GM10266 (cell line): ENCODE data around the gene HSPB7.
"Not testable (repeated sequence)": the region's sequence is repeated elsewhere in the genome, so short reads cannot be mapped to it uniquely, and the experiment has no call there.

Experiments used
- DNase-seq: peaks from one replicate; pipeline ENCODE4 v3.0.0; 2012; ENCODE audit errors: extremely low spot score
- CTCF ChIP-seq: IDR thresholded peaks from 2 replicates; pipeline ENCODE4 v1.5.1; 2012; ENCODE audit warnings: mild to moderate bottlenecking, low read depth; ENCODE audit not compliant: control insufficient read depth, insufficient read depth; ENCODE audit errors: missing control alignments

Gene HSPB7

GRCh38 chr1:16042096-16042495 is 24.3 kb upstream of the HSPB7 start:
- no peak for DNase-seq
- peak; percentile 5 for TF ChIP-seq CTCF

DNA sequence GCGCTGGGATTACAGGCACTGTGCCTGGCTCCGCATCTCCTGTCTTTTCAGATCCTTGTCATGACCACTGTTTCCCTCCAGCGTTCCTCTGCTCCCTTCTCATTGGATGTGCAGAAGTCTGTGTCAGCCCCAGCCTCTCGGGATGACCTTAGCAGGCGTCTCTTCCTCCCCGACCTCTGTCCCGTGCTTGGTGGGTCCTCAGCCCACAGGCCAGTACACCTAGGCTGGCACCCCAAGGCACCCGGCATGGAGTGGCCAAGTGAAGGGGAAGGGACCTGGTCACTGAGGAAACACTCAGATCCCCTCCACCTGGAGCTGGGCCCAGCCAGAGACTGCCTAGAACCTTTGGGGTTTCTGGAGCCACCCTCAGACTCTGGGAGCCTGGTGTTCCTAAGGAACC is 23.4 kb upstream of the HSPB7 start:
- no peak for DNase-seq

GRCh38 chr1:16039871-16040270 is 22.0 kb upstream of the HSPB7 start:
- DNase-seq, result not testable (repeated sequence)

More for the DNA sequence above, 23.4 kb upstream of the HSPB7 start:
- no peak for TF ChIP-seq CTCF

GRCh38 chr1:16038620-16038912 is 20.7 kb upstream of the HSPB7 start:
- no peak for TF ChIP-seq CTCF
- no peak for DNase-seq

GRCh38 chr1:16036461-16036860 is 18.6 kb upstream of the HSPB7 start:
- not testable (repeated sequence) for DNase-seq

DNA sequence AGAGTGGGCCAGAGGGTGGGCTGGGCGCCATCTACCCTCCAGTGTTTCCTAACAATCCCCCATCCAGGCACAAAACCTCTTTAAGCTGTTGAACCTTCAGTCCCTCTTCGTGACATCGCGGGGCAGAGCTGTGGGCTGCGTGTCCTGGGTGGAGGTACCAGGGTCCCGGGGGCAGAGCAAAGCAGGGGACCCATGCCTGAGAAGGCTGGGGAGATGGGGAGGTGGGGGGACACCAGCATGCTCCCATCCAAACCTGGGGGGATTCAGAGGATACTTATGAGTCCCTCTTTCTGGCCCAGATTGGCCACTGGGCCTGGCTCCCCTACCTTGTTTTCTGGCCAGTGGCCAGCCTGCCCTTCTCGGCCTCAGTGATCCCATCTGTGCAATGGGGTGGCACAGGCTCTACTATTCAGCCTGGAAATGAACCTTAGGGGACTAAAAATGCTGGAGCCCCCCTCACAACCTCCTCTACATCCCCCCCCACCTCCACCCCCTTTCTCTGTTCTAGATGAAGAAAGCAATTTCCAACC is 15.3 kb upstream of the HSPB7 start:
- DNase-seq, result not testable (repeated sequence)

GRCh38 chr1:16032388-16033102 is 14.7 kb upstream of the HSPB7 start:
- TF ChIP-seq CTCF, result peak; percentile 98
- DNase-seq, result peak; percentile 92

DNA sequence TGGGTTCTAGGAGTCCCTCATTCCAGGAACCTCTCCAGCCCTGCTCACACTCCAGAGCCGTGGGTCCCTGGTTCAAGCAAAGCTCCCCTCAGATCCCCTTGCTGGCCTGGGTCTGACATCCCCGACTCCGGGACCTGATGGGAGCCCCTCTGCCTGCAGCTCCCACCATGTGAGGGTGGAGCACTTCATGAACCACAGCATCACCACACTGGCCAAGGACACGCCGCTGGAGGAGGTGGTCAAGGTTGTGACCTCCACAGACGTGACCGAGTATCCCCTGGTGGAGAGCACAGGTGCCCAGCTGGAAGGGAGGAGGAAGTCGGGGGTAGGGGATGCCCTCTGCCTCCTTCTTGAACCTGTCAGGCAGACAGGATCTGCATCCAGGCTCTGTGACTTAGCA is 13.7 kb upstream of the HSPB7 start:
- no peak for DNase-seq
- TF ChIP-seq CTCF, result no peak

GRCh38 chr1:16029288-16029687 is 11.4 kb upstream of the HSPB7 start:
- TF ChIP-seq CTCF, result no peak
- DNase-seq, result no peak

GRCh38 chr1:16029003-16029268 is 11.1 kb upstream of the HSPB7 start:
- DNase-seq, result not testable (repeated sequence)
